ENCODE results near the gene COG5.

The COG5 gene

GRCh38 chr7:107441581-107442422 lies 121.9 kb downstream of the COG5 start:
- no peaks in the 10 kb centered on the region for H3K27me3 ChIP-seq (ENCODE audit: insufficient read depth, insufficient read length)
- H3K9me3 ChIP-seq (ENCODE audit: insufficient read depth, low read length) = no peaks in the 10 kb centered on the region
- H3K4me3 ChIP-seq (ENCODE audit: insufficient read length, low read depth) = no peak overlapping the region
- no peaks in the 10 kb centered on the region for H3K4me1 ChIP-seq (ENCODE audit: insufficient read depth, insufficient read length)
- TF ChIP-seq YY1 (IDR thresholded peaks at IDR 0.05; ENCODE audit: insufficient read depth, insufficient read length) (no peak), SUZ12 (IDR thresholded peaks at IDR 0.05; ENCODE audit: extremely low read depth, insufficient read depth, insufficient read length) (no peak)
- DNase-seq (ENCODE audit: low read depth, low spot score) = no peak
- H3K9ac ChIP-seq (ENCODE audit: insufficient read length, low read depth) = no peak overlapping the region
- no peaks in the 10 kb centered on the region for H3K36me3 ChIP-seq (ENCODE audit: insufficient read depth, insufficient read length, low read length)

DNA sequence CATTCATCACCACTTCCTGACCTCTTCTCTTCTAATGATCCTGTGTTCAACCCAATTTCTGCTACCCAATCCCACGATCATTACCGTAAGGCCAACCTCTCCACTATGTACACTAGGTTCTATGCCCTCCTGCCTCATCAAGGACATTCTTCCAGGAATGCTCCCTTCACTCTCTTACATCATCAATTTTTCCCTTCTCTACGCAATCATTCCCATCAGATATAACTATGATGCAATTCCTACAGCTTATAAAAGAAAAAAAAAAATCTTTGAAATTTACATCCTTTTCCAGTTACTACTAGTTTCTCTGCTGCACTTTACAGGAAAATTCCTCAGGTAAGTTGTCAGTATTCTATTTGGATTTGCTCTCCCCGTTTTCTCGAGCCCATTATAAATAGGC lies 124.7 kb downstream of the COG5 start:
- H3K27me3 ChIP-seq (ENCODE audit: insufficient read depth, insufficient read length) = no peaks in the 10 kb centered on the region
- TF ChIP-seq YY1 (IDR thresholded peaks at IDR 0.05; ENCODE audit: insufficient read depth, insufficient read length) (no peak), SUZ12 (IDR thresholded peaks at IDR 0.05; ENCODE audit: extremely low read depth, insufficient read depth, insufficient read length) (no peak), ZNF274 (IDR thresholded peaks at IDR 0.05; ENCODE audit: low read depth, low read length) (no peak)
- no peaks in the 10 kb centered on the region for H3K9me3 ChIP-seq (ENCODE audit: insufficient read depth, low read length)
- no peaks in the 10 kb centered on the region for H3K36me3 ChIP-seq (ENCODE audit: insufficient read depth, insufficient read length, low read length)
- H3K9ac ChIP-seq (ENCODE audit: insufficient read length, low read depth) = no peak overlapping the region
- no peaks in the 10 kb centered on the region for H3K4me1 ChIP-seq (ENCODE audit: insufficient read depth, insufficient read length)
- no peak overlapping the region for H3K4me3 ChIP-seq (ENCODE audit: insufficient read length, low read depth)
- no peak for DNase-seq (ENCODE audit: low read depth, low spot score)

DNA sequence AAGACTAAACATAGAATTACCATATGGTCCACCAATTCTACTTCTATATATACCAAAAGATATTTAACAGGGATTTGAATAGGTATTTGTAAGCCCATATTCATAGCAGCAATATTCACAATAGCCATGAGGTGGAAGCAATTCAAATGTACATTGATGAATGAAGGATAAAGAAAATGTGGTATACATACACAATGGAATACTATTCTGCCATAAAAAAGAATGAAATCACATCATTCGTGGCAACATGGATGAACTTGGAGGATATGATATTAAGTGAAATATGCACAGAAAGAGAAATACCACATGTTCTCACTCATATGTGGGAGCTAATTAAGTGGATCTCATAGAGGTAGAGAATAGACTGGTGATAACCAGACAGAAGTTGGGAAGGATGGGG lies 128.0 kb downstream of the COG5 start:
- H3K4me3 ChIP-seq (ENCODE audit: insufficient read length, low read depth) = no peak overlapping the region
- no peaks in the 10 kb centered on the region for H3K27me3 ChIP-seq (ENCODE audit: insufficient read depth, insufficient read length)
- H3K36me3 ChIP-seq (ENCODE audit: insufficient read depth, insufficient read length, low read length) = no peaks in the 10 kb centered on the region
- no peak overlapping the region for H3K9ac ChIP-seq (ENCODE audit: insufficient read length, low read depth)
- H3K4me1 ChIP-seq (ENCODE audit: insufficient read depth, insufficient read length) = no peaks in the 10 kb centered on the region
- no peak for TF ChIP-seq YY1 (IDR thresholded peaks at IDR 0.05; ENCODE audit: insufficient read depth, insufficient read length)
- DNase-seq (ENCODE audit: low read depth, low spot score) = no peak
- no peaks in the 10 kb centered on the region for H3K9me3 ChIP-seq (ENCODE audit: insufficient read depth, low read length)

GRCh38 chr7:107432261-107432660 lies 131.5 kb downstream of the COG5 start:
- Histone ChIP-seq H3K36me3 (ENCODE audit: insufficient read depth, insufficient read length, low read length) (peaks cover 3% of the 10 kb centered on the region), H3K4me3 (ENCODE audit: insufficient read length, low read depth) (no peak overlapping the region), H3K27me3 (ENCODE audit: insufficient read depth, insufficient read length) (no peaks in the 10 kb centered on the region), H3K4me1 (ENCODE audit: insufficient read depth, insufficient read length) (no peaks in the 10 kb centered on the region), H3K9ac (ENCODE audit: insufficient read length, low read depth) (no peak overlapping the region), H3K9me3 (ENCODE audit: insufficient read depth, low read length) (no peaks in the 10 kb centered on the region; the same call in 1 of the 2 replicates)
- no peak for DNase-seq (ENCODE audit: low read depth, low spot score)
- TF ChIP-seq YY1 (IDR thresholded peaks at IDR 0.05; ENCODE audit: insufficient read depth, insufficient read length) (no peak), SUZ12 (IDR thresholded peaks at IDR 0.05; ENCODE audit: extremely low read depth, insufficient read depth, insufficient read length) (no peak), ZNF274 (IDR thresholded peaks at IDR 0.05; ENCODE audit: low read depth, low read length) (no peak)

- Histone ChIP-seq H3K4me3 (ENCODE audit: insufficient read length, low read depth) (no peak overlapping the region), H3K36me3 (ENCODE audit: insufficient read depth, insufficient read length, low read length) (peaks cover 3% of the 10 kb centered on the region), H3K9me3 (ENCODE audit: insufficient read depth, low read length) (no peaks in the 10 kb centered on the region; the same call in 1 of the 2 replicates), H3K9ac (ENCODE audit: insufficient read length, low read depth) (no peak overlapping the region), H3K27me3 (ENCODE audit: insufficient read depth, insufficient read length) (no peaks in the 10 kb centered on the region), H3K4me1 (ENCODE audit: insufficient read depth, insufficient read length) (no peaks in the 10 kb centered on the region)
- no peak for DNase-seq (ENCODE audit: low read depth, low spot score)
- TF ChIP-seq YY1 (IDR thresholded peaks at IDR 0.05; ENCODE audit: insufficient read depth, insufficient read length) (no peak), SUZ12 (IDR thresholded peaks at IDR 0.05; ENCODE audit: extremely low read depth, insufficient read depth, insufficient read length) (no peak), ZNF274 (IDR thresholded peaks at IDR 0.05; ENCODE audit: low read depth, low read length) (no peak)
These were observed 133.7 kb downstream of the COG5 start for GRCh38 chr7:107430057-107430456.

- H3K4me1 ChIP-seq (ENCODE audit: insufficient read depth, insufficient read length) = no peaks in the 10 kb centered on the region
- no peak for TF ChIP-seq ZNF274 (IDR thresholded peaks at IDR 0.05; ENCODE audit: low read depth, low read length)
- TF ChIP-seq YY1 (IDR thresholded peaks at IDR 0.05; ENCODE audit: insufficient read depth, insufficient read length) = no peak
- TF ChIP-seq SUZ12 (IDR thresholded peaks at IDR 0.05; ENCODE audit: extremely low read depth, insufficient read depth, insufficient read length) = no peak
These were observed 135.1 kb downstream of the COG5 start for GRCh38 chr7:107428642-107429041.

GRCh38 chr7:107427462-107427861 lies 136.3 kb downstream of the COG5 start:
- no peaks in the 10 kb centered on the region for H3K4me1 ChIP-seq (ENCODE audit: insufficient read depth, insufficient read length)
- no peaks in the 10 kb centered on the region; the same call in 1 of the 2 replicates for H3K9me3 ChIP-seq (ENCODE audit: insufficient read depth, low read length)
- DNase-seq (ENCODE audit: low read depth, low spot score) = no peak
- peaks cover 3% of the 10 kb centered on the region for H3K36me3 ChIP-seq (ENCODE audit: insufficient read depth, insufficient read length, low read length)
- no peaks in the 10 kb centered on the region for H3K27me3 ChIP-seq (ENCODE audit: insufficient read depth, insufficient read length)
- H3K9ac ChIP-seq (ENCODE audit: insufficient read length, low read depth) = no peak overlapping the region
- no peak overlapping the region for H3K4me3 ChIP-seq (ENCODE audit: insufficient read length, low read depth)
- TF ChIP-seq YY1 (IDR thresholded peaks at IDR 0.05; ENCODE audit: insufficient read depth, insufficient read length) = no peak
- no peak for TF ChIP-seq SUZ12 (IDR thresholded peaks at IDR 0.05; ENCODE audit: extremely low read depth, insufficient read depth, insufficient read length)
- no peak for TF ChIP-seq ZNF274 (IDR thresholded peaks at IDR 0.05; ENCODE audit: low read depth, low read length)

More at GRCh38 chr7:107428642-107429041, 135.1 kb downstream of the COG5 start:
- DNase-seq (ENCODE audit: low read depth, low spot score) = no peak
- Histone ChIP-seq H3K9ac (ENCODE audit: insufficient read length, low read depth) (no peak overlapping the region), H3K4me3 (ENCODE audit: insufficient read length, low read depth) (no peak overlapping the region), H3K9me3 (ENCODE audit: insufficient read depth, low read length) (no peaks in the 10 kb centered on the region; the same call in 1 of the 2 replicates), H3K27me3 (ENCODE audit: insufficient read depth, insufficient read length) (no peaks in the 10 kb centered on the region), H3K36me3 (ENCODE audit: insufficient read depth, insufficient read length, low read length) (peaks cover 3% of the 10 kb centered on the region)

All from NT2/D1 (cell line).